ENCODE measurements around the gene CBX8.
A peak's percentile ranks its signal among the peaks of the same experiment; 100 is the strongest.

CBX8 gene

GRCh38 chr17:79829457-79829856, 32.6 kb upstream of the CBX8 start:
- H3K4me3 ChIP-seq, result no peak overlapping the region
- no peaks in the 10 kb centered on the region for H3K9me3 ChIP-seq
- no peak for DNase-seq
- peaks cover 11 to 12% (median 11%) of the 10 kb centered on the region in 3 donors for H3K36me3 ChIP-seq
- H3K27ac ChIP-seq, result no peak overlapping the region
- peaks cover 7 to 21% (median 18%) of the 10 kb centered on the region in 4 donors for H3K4me1 ChIP-seq
- peaks cover 0 to 42% of the 10 kb centered on the region in 2 donors for H3K27me3 ChIP-seq
- intact Hi-C loops (cut with DNase I; ENCODE audit: low total_unique reads), result no loop called here
- no peak for TF ChIP-seq CTCF (IDR thresholded peaks at IDR 0.05)

GRCh38 chr17:79829004-79829403, 32.1 kb upstream of the CBX8 start:
- no peaks in the 10 kb centered on the region for H3K9me3 ChIP-seq
- DNase-seq, result no peak
- H3K27me3 ChIP-seq, result peaks cover 0 to 41% of the 10 kb centered on the region in 2 donors
- intact Hi-C loops (cut with DNase I; ENCODE audit: low total_unique reads), result no loop called here
- no peak overlapping the region for H3K4me3 ChIP-seq
- H3K4me1 ChIP-seq, result peaks cover 7 to 21% (median 18%) of the 10 kb centered on the region in 4 donors
- H3K36me3 ChIP-seq, result peaks cover 6 to 8% (median 6%) of the 10 kb centered on the region in 3 donors
- no peak overlapping the region for H3K27ac ChIP-seq
- TF ChIP-seq CTCF (IDR thresholded peaks at IDR 0.05), result no peak

- no peak overlapping the region for H3K27ac ChIP-seq
- peaks cover 0 to 26% of the 10 kb centered on the region in 2 donors for H3K27me3 ChIP-seq
- no peaks in the 10 kb centered on the region for H3K36me3 ChIP-seq
- H3K4me1 ChIP-seq, result peaks cover 2 to 10% (median 7%) of the 10 kb centered on the region in 4 donors
- no peaks in the 10 kb centered on the region for H3K9me3 ChIP-seq
- no peak for DNase-seq
- intact Hi-C loops (cut with DNase I; ENCODE audit: low total_unique reads), result no loop called here
- TF ChIP-seq CTCF (IDR thresholded peaks at IDR 0.05), result no peak
- no peak overlapping the region for H3K4me3 ChIP-seq
These were observed 30.1 kb upstream of the CBX8 start for GRCh38 chr17:79826841-79827578.

GRCh38 chr17:79826204-79826680, 29.4 kb upstream of the CBX8 start:
- Histone ChIP-seq H3K27me3 (peaks cover 0 to 24% of the 10 kb centered on the region in 2 donors), H3K36me3 (no peaks in the 10 kb centered on the region), H3K4me1 (peaks cover 0 to 3% (median under 1%) of the 10 kb centered on the region in 4 donors), H3K27ac (no peak overlapping the region), H3K4me3 (no peak overlapping the region), H3K9me3 (no peaks in the 10 kb centered on the region)
- no peak for TF ChIP-seq CTCF (IDR thresholded peaks at IDR 0.05)
- DNase-seq, result peak in 1 of 2 donors; percentile 58
- intact Hi-C loops (cut with DNase I; ENCODE audit: low total_unique reads), result no loop called here

- Histone ChIP-seq H3K27ac (no peak overlapping the region), H3K27me3 (peaks cover 0 to 24% of the 10 kb centered on the region in 2 donors), H3K9me3 (no peaks in the 10 kb centered on the region), H3K36me3 (no peaks in the 10 kb centered on the region), H3K4me1 (no peaks in the 10 kb centered on the region), H3K4me3 (no peak overlapping the region)
- no peak for TF ChIP-seq CTCF (IDR thresholded peaks at IDR 0.05)
- intact Hi-C loops (cut with DNase I; ENCODE audit: low total_unique reads), result no loop called here
- DNase-seq, result no peak
These were observed 28.7 kb upstream of the CBX8 start for GRCh38 chr17:79825580-79825921.
